Amniotic stem cell (primary cell): ENCODE results near the gene TMEM140.
"Not testable (repeated sequence)": the region's sequence is repeated elsewhere in the genome, so short reads cannot be mapped to it uniquely, and the experiment has no call there.

Source experiments
- DNase-seq: peaks from one replicate; lab custom pipeline; 2025; lab: John Stamatoyannopoulos, UW

The TMEM140 gene

DNA sequence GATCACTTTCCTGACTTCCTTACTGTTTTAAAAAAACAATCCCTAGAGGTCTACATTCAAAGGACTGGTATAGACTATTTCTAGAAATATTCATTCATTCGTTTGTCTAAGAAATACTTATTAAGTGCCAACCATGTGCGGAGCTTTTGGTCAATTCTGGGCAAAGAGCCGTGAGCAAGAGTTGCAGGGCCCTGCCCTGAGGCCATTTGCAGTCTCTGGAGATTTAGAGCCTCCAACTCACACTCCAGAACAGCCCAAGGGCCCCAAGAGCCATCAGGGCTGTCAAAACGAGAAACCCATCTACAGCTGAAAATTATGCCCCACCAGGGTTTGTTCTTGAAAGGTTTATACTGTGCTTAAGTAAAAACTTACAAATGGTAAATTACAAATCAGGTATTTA, 47.3 kb downstream of the TMEM140 start:
- DNase-seq: no peak

GRCh38 chr7:135195968-135196629, 48.2 kb downstream of the TMEM140 start:
- DNase-seq: no peak

- DNase-seq: no peak
Measured at GRCh38 chr7:135197343-135197742, 49.5 kb downstream of the TMEM140 start.

GRCh38 chr7:135197906-135198655, 50.2 kb downstream of the TMEM140 start:
- DNase-seq: no peak

DNA sequence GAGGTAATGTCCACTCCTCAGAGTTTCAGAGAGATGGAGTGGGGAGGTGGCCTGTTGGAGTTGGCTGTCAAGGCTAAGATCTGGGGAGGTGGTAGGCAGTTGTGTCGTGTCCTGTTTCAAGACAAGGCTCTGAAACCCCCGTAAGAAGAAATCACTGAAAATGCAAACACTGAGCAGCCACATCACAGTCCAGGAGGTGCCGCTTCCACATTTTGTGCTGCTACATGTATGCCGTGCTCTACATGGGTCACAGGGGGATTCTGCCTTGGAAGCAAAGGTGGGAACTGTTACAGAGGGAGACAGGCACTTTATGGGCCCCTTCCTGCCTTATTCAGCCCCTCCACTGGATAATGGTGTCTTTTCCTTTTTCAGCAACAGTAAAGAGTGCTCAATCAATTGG, 51.6 kb downstream of the TMEM140 start:
- DNase-seq: no peak

DNA sequence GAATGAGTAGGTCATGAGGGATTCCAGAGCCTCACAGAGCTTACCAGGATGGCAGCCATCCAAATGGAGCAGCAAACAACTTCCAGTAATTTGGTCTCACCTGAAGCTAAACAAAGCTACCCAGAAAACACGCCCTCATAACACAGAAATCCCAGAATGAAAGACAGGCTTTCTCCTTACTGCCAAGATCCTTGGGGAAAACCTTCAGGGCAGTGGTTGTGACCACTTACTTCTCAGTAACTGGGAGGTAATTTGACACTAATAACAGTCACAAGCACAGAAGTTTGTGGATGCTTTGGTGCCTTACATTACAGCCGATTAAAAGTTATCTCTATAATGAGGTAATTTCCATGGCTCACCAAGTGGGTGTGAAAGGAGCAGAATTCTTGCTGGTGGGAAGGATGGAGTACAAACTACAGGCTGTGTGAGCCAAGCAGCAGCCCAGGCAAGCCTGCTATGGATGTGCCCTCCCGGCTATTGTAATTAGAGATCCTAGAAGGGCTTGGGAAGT, 53.0 kb downstream of the TMEM140 start:
- DNase-seq: no peak

DNA sequence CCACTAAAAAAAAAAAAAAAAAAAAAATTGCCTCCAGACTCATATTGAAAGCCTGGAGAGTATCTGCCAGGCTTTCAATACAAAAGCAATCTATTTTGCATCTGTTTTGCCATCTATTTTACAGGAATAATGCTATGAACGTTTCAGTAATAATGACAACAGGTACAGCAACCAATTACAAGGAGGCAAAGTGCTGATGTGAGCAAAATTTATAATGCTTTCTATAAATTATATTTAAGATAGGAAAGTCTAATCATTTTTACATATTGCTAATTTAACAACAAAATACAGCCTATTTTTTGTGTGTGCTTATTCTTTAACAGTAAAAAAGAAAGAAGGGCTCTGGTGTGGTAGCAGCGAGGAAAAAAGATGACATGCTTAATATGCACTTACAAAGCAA, 53.5 kb downstream of the TMEM140 start:
- no peak for DNase-seq

- DNase-seq: no peak
Measured at GRCh38 chr7:135204341-135204749, 56.5 kb downstream of the TMEM140 start.

DNA sequence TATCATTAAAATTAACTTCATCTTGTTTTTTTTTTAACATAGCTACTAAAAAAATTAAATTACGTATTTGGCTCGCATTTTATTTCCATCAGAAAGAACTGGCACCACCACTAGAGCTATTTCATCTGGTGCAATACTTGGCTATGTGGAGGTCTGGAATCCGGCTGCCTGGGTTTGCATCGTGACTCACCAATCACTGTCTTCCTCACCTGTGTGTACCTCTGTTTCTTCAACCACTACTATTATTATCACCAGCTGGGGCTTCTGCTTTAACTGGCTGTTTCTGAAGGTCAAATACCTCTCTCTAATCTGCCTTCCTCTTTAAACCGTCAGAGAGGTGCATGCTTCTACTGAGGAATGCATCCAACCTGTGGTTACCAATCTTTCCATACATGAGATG, 57.0 kb downstream of the TMEM140 start:
- DNase-seq: no peak

- no peak for DNase-seq
Measured at GRCh38 chr7:135205850-135206249, 58.0 kb downstream of the TMEM140 start.

DNA sequence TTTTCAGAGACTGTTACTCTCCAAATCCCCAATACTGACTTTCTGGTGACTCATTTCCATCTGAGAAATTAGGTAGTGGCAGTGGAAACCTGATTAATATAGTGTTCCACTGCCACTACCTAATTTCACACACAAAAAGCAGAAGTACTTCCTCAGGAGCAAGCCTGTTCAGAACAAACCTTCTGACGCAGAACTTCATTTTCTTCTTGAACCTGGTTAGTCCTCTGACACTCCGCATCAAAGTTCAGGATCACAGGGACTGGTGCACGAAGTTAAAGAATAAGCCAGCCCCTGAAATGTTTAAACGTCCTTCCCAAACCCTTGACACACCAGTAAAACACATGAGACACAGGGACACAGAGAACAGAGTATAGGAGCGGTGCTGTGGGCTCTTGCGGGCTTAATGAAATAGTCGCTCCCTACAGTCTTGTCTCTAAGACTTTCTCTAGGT, 59.1 kb downstream of the TMEM140 start:
- DNase-seq: no peak

GRCh38 chr7:135207406-135208101, 59.7 kb downstream of the TMEM140 start:
- no peak for DNase-seq

DNA sequence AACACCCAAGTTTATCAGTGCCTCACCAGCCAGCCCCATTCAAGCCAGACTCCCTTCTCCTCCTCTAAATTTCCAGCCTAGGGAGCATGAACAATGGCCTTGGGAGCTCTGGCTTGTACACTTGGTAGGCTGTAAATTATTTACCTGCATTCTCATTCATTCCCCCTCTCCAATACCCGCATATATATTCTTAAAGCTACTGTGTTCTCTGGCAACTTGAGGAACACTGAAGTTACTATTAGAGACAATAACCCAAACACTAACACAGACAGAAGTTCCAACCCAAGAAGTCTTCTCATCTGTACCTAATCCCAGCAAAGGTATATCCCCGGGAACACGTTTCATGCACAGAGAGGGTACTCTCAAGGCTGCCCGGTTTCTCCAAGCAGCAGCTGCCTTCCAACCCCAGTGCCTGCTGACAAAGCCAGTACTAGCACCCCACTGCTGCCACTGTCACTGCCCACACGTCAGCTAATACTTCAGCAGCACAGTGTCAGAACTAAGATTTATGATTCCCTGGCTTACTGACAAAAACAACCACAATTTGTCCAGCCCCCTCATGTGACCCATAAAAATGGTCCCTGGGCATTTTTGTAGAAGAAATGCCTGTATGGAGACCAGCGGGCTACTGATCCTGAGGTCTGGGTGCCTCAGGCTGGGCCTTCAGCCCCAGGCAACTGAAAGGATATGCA, 60.4 kb downstream of the TMEM140 start:
- DNase-seq: no peak

GRCh38 chr7:135209225-135209834, 61.5 kb downstream of the TMEM140 start:
- DNase-seq: no peak

- DNase-seq: no peak
Measured at GRCh38 chr7:135210888-135211178, 63.0 kb downstream of the TMEM140 start.

DNA sequence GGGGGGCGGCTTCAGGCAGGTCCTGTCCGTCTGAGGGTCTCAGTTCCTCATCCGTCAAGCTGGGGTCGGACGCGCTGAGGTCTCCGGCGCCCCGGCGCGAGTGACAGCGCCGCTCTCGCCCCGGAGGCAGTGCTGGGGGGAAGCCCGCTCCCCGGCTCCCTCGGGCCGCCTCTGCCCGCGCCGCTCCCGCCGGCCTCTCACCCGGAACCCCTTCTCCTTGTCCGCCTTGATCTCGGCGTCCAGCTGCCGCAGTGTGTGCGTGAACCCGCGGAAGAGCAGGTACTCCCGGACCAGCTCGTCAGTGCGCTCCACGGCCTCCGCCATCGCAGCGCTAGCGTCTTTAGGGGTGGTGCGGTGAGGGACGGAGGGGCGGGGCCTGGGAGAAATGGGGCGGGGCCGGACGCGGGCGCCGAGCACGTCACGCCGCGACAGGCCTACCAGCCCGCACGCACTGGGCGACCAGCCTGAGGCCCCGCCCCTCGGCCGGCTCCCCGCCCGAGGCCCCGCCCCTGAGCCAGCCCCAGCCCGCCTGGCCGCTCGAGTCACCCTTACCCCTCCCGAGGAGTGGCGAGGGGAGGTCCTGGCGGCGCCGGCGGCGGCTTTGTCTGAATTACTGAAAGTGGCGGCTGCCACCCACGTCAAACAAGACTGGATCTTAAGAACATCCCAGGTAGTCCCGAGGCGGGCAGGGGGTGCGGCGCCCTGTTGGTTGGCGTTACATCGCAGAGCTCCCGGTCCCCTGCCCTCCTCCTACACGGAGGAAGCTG, 63.5 kb downstream of the TMEM140 start, which contains the start of gene WDR91:
TSS of gene WDR91 (minus strand) at position 348 of the 767 bp plus-strand sequence. CDS start at position 324, 24 bp downstream.
- peak; percentile 87 for DNase-seq

GRCh38 chr7:135211946-135212685, 64.2 kb downstream of the TMEM140 start:
- not testable (repeated sequence) for DNase-seq

DNA sequence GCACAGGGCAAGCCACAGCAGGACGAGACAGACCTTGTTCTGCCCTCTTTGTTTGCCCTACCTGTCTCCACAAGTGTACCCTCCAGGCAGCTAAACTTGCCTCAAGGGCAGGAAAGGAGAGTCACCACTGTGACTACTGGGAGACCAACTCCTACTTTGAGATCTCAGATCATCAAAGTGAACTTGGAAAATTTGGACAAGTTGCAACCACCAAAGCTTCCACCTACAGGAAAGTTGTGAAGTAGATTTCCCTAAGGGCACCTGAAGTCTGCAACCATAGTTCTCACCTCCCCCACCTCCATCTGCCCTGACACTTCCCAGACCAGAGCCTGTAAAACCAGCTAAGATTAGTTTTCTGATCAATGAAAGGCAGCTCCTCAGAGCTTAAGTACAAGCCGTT, 66.0 kb downstream of the TMEM140 start:
- DNase-seq: no peak

DNA sequence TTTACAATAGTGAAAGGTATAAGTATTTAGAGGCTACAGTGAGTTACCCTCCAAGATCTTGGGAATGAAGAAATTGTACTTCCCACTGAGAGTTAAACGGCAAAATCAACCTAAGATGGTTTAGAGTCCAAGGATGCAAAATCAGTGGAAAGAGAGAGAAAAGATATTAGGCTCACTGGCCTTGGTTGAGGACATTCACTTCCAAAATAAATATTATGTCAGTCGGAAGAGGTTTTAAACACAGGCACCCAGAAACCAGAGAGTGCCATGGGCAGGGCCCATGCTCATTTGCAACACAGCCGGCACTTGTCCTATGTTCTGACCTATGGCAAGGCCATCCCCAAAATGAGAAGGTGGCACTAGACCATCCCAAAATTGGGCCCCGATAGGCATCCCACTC, 67.3 kb downstream of the TMEM140 start:
- no peak for DNase-seq

DNA sequence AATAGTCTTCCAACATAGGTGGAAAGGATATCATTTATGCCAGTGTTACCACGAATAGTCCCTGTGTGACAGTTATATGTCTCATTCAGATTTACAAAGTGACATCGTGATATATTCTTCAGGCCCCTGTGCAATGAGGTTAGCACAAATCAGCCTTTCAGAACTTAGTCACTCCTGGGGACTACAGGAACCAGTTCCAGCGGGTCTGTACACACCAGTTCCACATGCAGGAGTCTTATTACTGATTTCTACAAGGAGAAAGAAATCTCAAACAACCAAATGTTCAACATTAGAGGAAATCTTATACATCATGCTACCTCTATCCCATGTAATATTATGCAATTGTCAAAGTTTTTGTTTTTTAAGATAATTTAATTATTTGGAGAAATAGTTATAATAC, 67.8 kb downstream of the TMEM140 start:
- DNase-seq: no peak
